ENCODE measurements around the gene PGAP2.

Gene PGAP2

DNA sequence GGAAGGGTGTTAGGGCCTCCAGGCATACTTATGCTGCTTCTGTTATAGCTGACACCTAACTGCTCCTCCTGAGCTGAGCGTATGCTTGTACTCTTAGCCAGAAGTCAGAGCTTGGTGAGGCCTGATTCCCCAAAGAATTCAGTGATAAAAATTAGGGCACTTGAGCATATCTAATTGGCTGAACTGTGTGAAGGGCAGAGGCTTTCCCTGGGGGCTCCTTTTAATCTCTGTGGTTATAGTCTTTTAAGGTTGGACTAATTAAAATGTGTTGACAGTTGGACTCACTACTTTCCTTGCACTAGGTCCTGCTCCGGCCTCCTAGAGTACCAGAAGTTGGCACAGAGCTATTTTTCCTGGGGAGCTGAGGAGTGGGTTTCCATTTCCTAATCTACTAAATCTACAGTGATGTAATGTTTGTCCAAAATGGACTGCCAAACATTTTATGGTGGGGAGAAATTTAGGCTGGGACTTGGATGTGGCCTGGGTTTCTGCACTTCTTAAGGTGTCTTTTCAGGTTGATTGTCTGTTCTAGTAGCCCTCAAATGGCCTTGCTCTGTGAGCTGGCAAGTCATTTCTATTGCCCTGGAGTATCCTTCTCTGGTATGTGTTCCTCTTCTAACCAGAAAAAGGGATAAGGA, 65.5 kb downstream of the PGAP2 start:
- H3K4me2 ChIP-seq: peak overlapping the region in 10 of 11 experiments; percentile 9 to 83 (median 70); a peak in 17 of 22 replicates

More for the DNA sequence above, 65.5 kb downstream of the PGAP2 start:
- H3K9ac ChIP-seq: peak overlapping the region in 4 of 11 experiments; percentile 3 to 48 (median 32); a peak in 6 of 22 replicates
- peaks cover 0 to 13% (median 0%) of the 10 kb centered on the region in 11 experiments; a peak in 8 of 22 replicates for H3K36me3 ChIP-seq
- no peak overlapping the region for H3K4me3 ChIP-seq
- peak overlapping the region in 1 of 11 experiments; percentile 31; a peak in 2 of 22 replicates for H3K27ac ChIP-seq
- peaks cover 46 to 82% (median 64%) of the 10 kb centered on the region in 10 experiments for H3K4me1 ChIP-seq
- H4K20me1 ChIP-seq: peaks cover 0 to 72% (median 10%) of the 10 kb centered on the region in 11 experiments; a peak in 14 of 22 replicates
- H3K9me3 ChIP-seq (replicated peaks in 1 of 11): no peaks in the 10 kb centered on the region
- TF ChIP-seq Cebpa-rat (IDR thresholded peaks at IDR 0.05): no peak
- no peaks in the 10 kb centered on the region for H3K27me3 ChIP-seq

Measured in BLaER1 treated with 17β-estradiol and CSF1 and Interleukin-3, amounts not matched to agents 10 nM and 100 nM (cell line).